ENCODE data around the gene RRM2.

DNA sequence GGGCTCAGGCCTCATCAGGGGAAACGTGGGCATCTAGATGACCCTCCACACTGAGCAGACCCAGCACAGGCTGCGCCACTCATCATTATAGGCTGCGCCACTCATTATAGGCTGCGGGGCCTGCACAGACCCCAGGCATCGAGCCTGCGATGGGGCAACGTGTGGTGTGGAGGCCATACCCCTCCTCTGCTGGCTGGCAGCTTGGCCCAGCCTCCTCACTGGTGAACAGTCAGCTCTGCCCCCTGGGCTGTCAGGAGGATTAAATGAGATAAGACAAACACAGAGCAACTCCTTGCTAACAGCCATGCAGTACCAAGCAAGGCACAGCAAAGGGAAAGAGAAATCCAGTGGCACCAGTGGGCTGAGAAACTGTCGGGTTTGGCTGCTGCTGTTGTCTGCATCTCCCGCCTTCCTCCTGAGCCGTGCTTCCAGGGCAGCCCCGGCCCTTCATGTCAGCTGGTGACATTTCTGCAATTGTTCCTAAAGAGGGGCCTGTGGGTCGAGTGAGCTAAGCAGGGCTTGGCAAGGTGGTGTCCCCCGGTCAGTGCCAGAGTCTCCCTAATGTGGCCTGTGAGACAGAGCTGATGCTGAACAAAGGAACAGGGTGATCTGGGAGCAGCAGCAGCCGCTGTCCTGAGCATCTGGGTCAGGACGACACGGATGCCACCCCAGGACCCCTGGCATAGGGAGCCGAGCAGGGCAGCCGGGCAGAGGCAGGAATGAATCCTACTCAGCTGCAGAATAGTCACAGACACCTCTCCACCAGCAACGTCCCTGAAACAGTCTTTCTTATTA lies 48.7 kb downstream of the RRM2 start:
- TF ChIP-seq CTCF (conservative IDR thresholded peaks at IDR 0.05; ENCODE audit: low read depth in 2 of 2) (no peak), POLR2AphosphoS5 (IDR thresholded peaks at IDR 0.05; ENCODE audit: low read depth) (no peak), NANOG (IDR thresholded peaks at IDR 0.05; ENCODE audit: borderline replicate concordance) (no peak), JUNB (IDR thresholded peaks at IDR 0.05; ENCODE audit: unreplicated experiment) (no peak)
- TF ChIP-seq, protein P1, sequence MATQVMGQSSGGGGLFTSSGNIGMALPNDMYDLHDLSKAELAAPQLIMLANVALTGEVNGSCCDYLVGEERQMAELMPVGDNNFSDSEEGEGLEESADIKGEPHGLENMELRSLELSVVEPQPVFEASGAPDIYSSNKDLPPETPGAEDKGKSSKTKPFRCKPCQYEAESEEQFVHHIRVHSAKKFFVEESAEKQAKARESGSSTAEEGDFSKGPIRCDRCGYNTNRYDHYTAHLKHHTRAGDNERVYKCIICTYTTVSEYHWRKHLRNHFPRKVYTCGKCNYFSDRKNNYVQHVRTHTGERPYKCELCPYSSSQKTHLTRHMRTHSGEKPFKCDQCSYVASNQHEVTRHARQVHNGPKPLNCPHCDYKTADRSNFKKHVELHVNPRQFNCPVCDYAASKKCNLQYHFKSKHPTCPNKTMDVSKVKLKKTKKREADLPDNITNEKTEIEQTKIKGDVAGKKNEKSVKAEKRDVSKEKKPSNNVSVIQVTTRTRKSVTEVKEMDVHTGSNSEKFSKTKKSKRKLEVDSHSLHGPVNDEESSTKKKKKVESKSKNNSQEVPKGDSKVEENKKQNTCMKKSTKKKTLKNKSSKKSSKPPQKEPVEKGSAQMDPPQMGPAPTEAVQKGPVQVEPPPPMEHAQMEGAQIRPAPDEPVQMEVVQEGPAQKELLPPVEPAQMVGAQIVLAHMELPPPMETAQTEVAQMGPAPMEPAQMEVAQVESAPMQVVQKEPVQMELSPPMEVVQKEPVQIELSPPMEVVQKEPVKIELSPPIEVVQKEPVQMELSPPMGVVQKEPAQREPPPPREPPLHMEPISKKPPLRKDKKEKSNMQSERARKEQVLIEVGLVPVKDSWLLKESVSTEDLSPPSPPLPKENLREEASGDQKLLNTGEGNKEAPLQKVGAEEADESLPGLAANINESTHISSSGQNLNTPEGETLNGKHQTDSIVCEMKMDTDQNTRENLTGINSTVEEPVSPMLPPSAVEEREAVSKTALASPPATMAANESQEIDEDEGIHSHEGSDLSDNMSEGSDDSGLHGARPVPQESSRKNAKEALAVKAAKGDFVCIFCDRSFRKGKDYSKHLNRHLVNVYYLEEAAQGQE (IDR thresholded peaks at IDR 0.05; ENCODE audit: unreplicated experiment) = no peak
